GM19023 (cell line): ENCODE data around the gene CPSF4L.
"Not testable (repeated sequence)": the region's sequence is repeated elsewhere in the genome, so short reads cannot be mapped to it uniquely, and the experiment has no call there.

Experiments used
- ATAC-seq: cut with Tn5 transposase; IDR thresholded peaks from one replicate; pipeline ENCODE4 v1.9.1; 2021; ENCODE audit warnings: mild to moderate bottlenecking, moderate library complexity; ENCODE audit not compliant: unreplicated experiment

Gene CPSF4L

DNA sequence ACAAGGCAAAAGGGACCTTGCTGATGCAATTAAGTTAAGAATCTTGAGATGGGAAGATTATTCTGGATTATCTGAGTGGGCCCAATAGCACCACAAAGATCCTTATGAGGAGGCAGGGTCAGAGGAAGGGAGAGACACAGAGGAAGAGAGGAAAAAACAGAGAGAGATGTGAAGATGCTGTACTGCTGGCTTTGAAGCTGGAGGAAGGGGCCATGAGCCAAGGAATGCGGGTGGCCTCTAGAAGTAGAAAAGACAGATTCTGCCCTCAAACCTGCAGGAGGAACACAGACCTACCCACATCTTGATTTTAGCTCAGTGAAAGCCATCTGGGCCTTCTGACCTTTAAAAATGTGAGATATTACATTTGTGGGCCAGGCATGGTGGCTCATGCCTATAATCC, 8.1 kb upstream of the CPSF4L start:
- ATAC-seq = no peak

DNA sequence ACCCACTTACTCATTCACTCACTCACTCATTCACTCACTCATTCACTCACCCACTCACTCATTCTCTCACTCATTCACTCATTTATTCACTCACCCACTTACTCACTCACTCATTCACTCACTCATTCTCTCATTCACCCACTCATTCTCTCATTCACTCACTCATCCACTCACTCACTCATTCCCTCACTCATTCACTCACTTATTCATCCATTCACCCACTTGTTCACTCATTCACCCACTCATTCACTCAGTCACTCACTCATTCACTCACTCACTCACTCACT, 7.6 kb upstream of the CPSF4L start:
- no peak for ATAC-seq

DNA sequence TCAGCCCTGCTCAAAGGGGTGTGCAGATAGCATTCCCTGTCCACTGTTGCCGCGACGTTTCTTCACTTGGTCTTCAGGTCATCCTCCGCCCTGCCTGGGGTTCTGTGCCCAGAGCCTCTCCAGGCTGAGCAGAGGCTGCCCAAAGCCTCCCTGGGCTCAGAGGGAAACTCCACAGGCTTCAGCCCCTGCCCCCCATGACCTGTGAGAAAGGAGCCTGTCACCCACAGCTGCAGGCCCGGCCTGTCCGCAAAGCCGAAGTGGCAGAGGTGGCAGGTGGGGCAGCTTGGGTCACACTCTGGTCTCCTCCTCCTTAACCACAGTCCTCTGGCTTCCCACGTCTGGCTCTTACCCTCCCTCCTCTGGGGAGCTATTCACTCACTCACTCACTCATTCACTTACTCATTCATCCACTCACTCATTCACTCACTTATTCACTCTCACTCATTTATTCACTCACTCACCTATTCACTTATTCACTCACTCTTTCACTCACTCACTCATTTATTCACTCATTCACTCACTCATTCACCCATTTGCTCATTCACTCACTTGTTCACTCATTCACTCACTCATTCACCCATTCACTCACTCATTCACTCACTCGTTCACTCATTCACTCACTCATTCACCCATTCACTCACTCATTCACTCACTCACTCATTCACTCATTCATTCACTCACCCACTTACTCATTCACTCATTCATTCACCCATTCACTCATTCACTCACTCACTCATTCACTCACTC, 7.1 kb upstream of the CPSF4L start:
- no peak for ATAC-seq

DNA sequence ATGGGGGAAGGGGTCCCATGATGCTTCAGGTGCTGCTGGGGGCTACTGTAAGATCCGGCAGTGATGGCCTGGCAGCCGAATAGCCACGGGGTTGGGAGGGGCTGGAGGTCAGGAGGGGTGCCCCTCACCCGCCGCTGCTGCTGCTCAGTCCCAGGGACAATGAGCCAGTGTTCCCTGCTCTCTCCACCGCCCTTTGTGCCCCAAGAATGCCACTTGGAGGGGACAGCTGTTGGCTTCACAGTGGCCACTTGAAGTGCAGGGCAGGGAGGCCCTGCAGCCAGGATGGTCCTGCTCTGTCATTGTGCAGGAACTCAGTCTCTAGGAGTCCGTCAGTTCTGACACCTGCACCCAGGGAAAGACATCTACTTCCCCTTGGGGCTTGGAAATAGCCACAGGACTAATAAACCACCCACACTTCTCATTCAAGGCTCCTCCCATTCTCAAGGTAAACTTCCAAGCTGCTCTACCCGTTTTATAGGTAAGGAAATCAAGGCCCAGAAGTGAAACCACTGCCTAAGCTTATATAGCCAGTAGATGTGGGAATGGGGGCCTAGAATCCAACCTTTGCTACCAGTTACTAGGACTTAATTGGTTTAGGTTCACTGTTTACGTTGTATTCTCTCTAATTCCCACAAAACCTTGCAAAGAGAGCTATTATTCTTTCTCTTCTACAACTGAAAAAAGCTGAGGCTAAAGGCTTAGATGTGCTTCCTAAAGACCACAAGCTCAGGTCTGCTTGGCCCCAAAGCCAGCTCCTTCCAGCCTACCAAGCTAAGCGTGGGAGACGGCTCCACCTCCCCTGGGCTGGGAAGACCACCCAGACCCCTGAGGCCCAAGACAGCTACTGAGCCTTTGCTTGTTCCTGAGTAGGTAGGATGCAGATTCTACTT, 6.2 kb upstream of the CPSF4L start:
- no peak for ATAC-seq

DNA sequence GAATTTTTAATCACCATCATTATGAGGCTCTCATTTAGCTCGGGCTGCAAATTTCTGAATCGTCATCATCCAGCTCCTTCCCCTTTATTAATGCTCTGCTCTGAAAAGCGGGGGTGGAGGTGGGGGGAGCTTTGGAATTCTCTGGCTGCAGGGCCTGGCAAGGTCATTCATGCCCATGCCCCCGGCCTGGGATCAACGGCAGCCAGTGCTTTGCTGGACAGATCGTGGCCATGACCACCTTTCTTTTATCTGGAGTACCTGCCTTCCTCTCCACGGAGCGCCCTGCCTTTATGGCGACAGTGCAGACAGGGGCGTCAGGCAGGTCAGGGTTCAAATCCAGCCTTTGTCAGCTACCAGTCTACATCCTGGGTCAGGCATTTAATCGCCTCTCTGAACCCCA, 5.1 kb upstream of the CPSF4L start:
- ATAC-seq = no peak

DNA sequence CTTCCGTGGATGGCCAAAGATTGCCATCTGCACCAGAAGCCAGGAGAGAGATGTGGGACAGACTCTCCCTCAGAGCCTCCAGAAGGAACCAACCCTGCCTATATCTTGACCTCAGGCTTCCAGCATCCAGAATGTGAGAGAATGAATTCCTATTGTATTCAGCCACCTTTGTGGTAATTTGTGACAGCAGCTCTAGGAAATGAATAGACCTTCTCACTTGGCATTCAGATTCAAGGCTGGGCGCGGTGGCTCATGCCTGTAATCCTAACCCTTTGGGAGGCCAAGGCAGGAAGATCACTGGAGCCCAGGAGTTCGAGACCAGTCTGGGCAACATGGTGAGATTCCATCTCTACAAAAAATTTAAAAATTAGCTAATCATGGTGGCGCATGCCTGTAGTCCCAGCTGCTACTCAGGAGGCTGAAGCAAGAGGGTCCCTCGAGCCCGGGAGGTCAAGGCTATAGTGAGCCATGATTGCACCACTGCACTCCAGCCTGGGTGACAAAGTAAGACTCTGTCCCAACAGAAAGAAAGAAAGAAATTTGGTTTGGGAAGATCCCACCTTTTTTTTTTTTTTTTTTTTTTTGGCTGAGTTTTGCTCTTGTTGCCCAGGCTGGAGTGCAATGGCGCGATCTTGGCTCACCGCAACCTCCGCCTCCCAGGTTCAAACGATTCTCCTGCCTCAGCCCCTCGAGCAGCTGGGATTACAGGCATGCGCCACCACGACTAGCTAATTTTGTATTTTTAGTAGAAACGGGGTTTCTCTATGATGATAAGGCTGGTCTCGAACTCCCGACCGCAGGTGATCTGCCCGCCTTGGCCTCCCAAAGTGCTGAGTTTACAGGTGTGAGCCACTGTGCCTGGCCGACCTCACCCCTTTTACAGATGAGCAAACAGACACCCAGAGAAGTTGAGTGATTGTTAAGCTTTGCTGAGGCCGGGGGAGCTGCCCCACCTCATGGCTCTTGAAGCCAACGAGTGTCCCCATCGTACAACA, 4.3 kb upstream of the CPSF4L start:
- no peak for ATAC-seq

DNA sequence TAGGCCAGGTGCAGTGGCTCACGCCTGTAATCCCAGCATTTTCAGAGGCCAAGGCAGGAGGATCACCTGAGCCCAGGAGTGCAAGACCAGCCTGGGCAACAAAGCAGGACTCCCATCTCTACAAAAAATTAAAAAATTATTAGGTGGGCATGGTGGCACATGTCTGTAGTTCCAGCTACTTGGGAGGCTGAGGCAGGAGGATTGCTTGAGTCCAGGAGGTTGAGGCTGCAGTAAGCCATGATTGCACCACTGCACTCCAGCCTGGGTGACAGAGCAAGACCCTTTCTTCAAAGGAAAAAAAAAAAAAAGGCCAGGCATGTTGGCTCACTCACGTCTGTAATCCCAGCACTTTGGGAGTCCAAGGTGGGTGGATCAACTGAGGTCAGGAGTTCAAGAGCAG, 2.8 kb upstream of the CPSF4L start:
- ATAC-seq = not testable (repeated sequence)

DNA sequence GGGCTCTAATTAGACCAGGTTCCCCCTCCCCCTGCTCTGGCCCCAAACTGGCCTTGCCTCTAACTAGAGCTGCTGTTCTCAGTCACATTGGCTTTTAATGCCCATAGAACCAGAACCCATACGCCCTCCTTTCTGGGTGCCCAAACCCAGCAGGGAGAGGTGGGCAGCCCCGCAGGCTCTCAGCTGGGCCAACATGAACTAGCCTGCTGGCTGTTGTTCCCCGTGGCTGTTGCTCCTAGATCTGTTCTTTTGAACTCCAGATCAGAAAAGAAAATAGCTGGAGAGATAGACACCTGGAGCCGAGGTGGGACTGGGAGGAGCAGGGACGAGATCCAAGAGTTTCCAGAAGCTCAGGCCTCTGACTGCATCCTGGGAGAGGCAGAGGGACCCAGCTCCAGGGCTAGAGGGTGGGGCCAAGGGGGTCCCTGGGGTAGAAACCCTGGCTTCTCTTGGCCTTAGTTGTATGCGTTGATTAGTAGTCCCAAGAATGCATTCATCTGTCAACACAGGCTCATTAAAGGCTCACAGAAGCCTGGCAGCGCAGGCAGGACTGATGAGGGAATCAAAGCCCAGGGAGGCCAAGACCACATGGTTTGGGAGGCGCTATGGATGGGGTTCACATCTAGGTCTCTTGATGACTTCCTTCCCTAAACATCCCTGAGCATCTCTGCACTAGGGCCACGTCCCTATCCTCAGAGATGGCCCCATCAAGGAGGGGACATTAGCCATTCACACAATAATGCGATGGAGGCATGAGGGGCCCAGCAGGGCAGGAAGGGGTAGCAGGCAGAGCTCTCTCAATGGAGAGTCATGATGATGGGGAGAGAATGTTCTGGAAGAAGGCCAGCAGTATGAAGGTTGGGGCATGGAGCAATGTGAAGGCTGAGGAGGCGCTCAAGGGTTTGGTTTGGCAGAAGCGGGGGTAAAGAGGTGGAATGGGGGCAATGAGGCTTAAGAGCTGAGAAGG, 1.3 kb upstream of the CPSF4L start:
- ATAC-seq = no peak

DNA sequence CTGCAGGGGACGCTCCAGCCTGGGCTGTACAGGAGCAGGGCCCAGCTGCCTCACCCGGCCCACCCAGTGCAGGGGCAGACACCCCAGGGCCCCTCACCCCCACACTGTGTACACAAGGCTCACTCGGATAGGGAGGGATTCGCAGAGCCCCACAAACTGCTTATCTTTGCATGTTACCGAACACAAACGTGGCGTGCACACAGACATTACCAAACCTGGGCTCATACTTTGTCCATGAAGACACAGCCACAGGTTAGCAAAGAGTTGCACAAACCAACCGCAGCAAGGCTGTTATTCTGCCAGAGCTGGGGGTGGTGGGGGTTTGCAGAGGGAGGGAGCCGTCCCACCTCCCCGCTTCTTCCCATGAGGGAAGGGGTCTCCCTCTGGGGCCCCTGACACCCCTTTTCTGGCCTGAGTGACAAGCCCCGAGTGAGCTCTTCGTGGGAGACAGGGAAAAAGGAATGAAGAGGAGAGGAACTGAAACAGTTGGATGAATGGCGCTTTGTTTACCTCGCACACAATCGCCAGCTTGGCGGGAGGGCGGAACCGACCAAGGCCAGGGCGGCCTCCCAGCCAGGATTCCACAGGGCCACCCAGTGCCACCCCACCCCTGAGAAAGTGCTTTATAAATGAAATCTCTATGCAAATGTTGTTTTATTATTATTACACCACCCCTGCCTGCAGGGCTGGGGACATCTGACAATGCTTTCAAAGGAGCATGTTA, 434 bp upstream of the CPSF4L start:
- no peak for ATAC-seq

DNA sequence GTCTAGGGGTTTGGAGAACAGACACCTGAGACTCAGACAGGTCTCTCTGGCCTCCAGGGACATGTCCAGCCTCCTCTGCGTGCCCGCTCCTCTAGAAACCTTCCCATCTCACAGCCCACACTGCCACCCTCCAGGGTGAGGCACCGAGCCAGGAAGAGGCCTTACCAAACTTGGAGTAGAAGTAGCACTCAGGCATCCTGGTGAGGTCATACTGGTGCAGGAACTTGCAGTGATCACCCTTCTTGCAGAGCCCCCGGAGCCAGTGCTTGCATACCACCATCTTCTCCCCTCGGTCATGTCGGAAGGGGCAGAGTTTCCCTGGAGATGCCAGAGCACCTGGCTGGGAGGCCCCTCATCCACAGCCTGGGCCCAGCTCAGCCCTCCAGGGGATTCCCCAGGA, 4.2 kb downstream of the CPSF4L start:
- no peak for ATAC-seq

DNA sequence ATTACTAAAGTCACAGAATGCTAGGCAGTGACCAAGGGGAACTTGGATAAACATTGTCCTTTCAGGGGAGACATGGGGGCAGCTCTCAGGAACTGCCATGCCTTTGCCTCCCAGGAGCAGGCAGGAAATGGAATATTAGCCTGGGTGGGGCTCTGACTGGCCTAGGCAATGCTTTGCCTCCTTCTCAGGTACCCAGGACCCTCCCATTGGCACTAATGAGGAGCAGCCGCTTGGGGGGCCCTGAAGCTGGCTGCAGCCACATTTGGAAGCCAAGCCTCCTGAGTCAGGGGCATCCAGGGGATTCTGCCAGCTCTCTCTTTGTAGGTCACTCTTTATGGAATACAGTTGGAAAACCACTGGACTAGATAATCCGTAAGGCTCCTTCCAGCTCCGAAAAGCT, 5.5 kb downstream of the CPSF4L start:
- ATAC-seq = no peak

DNA sequence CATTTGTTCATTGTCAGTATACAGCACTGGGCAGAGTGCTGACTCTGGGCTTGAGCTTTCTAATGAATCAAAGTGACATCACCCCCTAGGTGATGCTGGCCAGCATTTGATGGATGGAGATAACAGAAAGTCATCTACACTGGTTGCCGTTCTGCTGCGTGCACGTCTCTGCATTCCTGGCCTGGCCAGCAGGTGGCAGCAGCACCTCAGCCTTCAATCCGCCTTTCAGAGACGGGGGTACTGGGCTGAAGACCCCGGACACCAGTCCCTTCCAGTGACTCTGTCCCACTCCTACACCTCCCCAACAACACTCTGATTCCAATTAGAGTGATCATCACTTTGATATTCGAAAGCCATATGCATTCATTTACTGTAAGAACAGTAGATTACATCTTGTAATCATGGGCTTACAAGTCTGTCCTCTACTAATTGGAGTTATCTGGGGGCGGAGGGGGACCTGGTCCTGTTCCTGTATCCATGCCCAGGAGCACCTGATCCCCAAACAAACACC, 6.0 kb downstream of the CPSF4L start:
- no peak for ATAC-seq

DNA sequence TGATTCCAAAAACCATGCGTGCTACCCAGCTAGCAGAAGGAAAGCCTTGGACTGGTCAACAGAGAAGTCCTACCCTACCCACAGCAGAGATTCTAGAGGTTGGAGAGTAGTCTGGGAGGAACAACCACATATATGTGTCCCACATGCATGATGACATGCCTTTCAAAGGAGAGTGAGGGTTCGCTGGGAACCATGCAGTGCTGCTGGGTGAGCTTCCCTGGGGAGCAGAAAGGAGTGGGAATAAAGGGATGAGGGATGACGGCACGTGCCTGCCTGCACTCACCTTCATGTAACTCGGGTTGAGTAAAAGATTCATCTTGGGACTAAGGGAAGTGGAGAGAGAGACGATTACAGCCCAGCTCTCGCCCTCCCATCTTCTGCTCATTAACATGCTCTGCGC, 9.8 kb downstream of the CPSF4L start:
- ATAC-seq = no peak

DNA sequence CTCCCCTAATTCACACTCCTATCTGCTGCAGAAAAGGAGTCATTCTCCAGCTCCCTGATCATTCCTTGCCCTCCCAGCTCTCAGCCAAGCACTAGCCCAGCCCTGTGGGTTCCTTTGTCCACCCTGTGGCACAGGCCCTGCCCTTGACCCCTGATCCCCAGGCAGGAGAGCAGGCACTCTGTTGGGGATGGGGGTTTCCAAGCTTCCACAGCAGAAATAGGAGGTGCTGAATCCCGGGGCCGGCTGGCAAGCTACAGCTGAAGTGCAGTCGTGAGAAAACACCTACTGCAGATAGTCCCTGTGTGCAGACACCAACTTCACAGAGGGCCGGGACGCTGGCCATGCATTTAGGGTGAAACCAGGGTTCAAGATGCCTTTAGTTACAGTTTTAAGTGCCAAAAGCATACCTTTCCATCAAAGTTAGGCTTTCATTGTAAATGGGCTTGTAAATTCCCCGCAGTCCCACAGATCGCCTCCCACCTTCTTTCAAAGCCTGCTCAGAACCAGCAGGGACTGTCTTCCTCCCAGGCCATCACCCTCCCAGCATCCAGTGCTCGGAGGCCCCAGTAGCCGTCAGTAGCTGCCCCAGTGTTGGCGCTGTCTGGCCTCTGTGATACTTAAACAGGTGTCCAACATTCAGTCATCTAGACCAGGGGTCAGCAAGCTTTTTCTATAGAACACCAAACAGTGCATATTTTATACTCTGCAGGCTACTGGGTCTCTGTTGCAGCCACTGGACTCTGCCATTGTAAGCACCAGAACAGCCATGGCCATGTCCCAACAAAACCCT, 10.6 kb downstream of the CPSF4L start:
- ATAC-seq = no peak

DNA sequence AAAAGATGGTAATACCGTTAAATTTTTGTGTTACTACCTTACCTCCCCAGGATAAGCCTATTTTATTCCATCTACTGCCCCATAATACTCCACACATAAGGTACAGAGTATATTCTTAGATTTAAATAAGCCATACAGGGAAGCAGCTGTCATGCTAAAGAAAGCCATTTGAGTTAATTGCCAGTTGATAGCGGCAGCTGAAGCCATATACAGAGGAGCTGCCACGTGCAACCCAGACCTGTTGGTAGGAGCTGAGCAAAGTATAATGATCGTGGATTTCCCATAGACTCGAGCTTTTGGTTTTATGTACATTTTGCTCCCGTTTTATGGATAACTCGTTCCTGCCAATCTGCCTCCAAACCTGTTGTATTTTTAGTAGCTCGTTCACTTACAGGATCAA, 12.0 kb downstream of the CPSF4L start:
- no peak for ATAC-seq

DNA sequence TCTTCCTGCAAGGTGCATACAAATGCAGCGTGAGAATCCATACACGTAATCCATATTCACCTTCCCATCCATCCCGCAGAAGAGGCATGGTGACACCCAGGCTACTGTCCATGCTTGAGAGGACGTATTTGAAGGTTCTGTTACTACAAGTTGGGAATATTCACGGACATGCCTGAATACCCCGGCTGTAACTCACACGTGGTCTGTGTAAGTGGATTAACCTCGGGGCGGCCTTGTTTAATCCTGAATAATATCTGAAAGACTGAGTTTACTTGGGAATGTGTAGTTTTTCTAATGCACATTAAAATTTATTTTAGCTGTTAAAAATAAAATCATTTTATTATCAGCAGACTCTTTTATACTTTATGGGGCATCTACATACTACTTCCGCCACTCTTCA, 13.1 kb downstream of the CPSF4L start:
- ATAC-seq = no peak

DNA sequence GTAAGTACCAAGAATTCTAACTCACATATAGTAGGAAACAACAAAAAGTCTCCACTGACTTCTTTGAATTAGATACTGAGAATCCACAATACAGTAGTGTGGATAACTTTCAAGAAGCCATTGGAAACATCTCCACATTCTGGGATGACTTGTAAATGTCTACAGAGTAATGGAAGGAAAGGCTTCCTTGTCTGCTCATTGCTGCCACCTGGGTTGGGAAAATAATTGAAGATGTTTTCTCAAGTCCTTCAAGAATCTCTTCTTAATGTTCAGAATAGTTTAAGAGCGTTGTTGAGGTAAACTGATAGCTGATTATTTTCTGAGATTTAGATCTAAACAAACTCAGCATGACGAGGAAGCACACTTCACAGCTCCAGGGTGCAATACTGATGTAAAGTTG, 14.0 kb downstream of the CPSF4L start:
- ATAC-seq = no peak

DNA sequence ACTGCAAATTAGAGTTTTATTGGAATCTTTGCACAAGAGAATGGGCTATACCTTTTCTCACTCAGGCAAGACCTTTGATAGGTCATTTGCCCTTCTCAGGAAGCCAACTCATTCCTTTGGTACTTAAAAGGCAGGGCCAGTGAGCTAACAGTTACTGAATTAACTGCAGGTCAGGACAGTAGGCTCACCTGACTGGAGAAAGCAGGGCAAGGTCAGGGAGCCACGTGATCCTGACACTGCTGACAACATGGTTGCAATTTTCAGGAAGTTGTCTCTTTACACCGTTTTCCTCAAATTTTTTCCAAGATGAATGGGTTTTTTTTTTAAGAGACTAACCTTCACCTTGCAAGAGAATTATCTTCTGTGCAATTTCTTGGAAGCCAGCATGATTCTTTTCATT, 21.1 kb downstream of the CPSF4L start:
- no peak for ATAC-seq

DNA sequence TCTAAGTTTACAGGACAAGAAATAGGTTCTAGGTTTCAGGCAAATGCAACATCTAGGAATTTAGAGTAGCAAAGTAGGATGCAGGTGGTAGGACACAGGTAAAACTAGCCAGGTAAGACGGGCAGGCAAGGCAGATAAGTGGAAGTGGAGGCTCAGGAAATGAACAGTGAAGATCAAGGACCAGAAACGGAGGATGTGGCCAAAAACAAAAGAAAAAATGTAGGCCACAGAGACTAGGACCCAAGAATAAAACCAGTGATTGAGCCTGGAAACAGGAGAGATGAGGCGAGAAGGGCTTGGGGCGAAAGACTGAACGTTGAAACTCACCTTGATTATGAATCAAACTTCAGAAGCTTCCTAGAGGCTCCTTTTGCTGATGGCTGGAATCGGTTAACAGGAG, 24.0 kb downstream of the CPSF4L start:
- no peak for ATAC-seq
